Pancreas (tissue), 10 donors: ENCODE results near the gene ACOT7. TPM values are rescaled to one million over a fixed set of nuclear protein-coding genes. Genes with fewer than 3 reads are reported as not detected.

Experiments
- ATAC-seq, 4 donors: fragments of 200-7000 bp; cut with Tn5 transposase; one replicate each; pipeline versions ENCODE4 v1.8.0 to v1.9.1; 2020; ENCODE audit warnings: mild to moderate bottlenecking in 4 of 4, moderate library complexity in 4 of 4
- DNase-seq, 6 donors: peaks; one replicate each; pipeline ENCODE4 v3.0.0-alpha.2; 2020
- FAIRE-seq: peaks from 2 replicates; lab custom pipeline; 2012; peaks lifted over from hg19 to GRCh38; lab: Jason Lieb, UNC
- H3K27ac ChIP-seq, 4 donors: fragments of 200-600 bp; sonication (generic); 1 replicate in 3 of 4; 2 replicates in 1 of 4; pipeline versions ENCODE4 v1.5.0 to v1.8.0; 2020
- H3K27me3 ChIP-seq, 4 donors: fragments of 200-600 bp; one replicate each; pipeline ENCODE4 v1.8.0; 2021
- H3K36me3 ChIP-seq, 3 donors: fragments of 200-600 bp; sonication (generic) in 1 of 3; one replicate each; pipeline versions ENCODE4 v1.5.0 to v1.8.0; 2020 to 2021
- H3K4me1 ChIP-seq, 3 donors: fragments of 200-600 bp; one replicate each; pipeline ENCODE4 v1.8.0; 2021
- H3K4me3 ChIP-seq, 4 donors: fragments of 200-600 bp; sonication (generic) in 2 of 4; one replicate each; pipeline versions ENCODE4 v1.5.0 to v1.8.0; 2020 to 2021
- H3K9me3 ChIP-seq, 4 donors: fragments of 200-600 bp; one replicate each; pipeline ENCODE4 v1.8.0; 2021
- WGBS, 2 donors: extraction: QIAGEN DNeasy Blood & Tissue Kit; methylation state at CpG; one replicate each; pipeline ENCODE4 v1.1.7; 2013; 5-methylcytosine and 5-hydroxymethylcytosine counted together
- intact Hi-C, 3 donors: fragments of 100-400 bp; cut with DNase I; formaldehyde crosslinking; loops; one replicate each; pipeline versions ENCODE4 v1.11.1 to v1.14.2; 2022
- polyA plus RNA-seq, 2 donors: library from polyadenylated mRNA; stranded (reverse); fragments of 200-250 nt; gene quantifications; one replicate each; pipeline ENCODE4 v1.2.3, GENCODE V29; 2013
- total RNA-seq, 6 donors: library from RNA; stranded (reverse); fragmentation: NEBNext Ultra II Directional in 4 of 6; extraction: Animal tissue kit (Norgen Biotek cat#: 25700) in 4 of 6; gene quantifications; one replicate each; pipeline versions ENCODE4 v1.2.1 to v1.2.4, GENCODE V29; 2021 to 2023
- TF ChIP-seq, protein P1 (sequence below), 4 donors: fragments of 200-600 bp; sonication (generic) in 3 of 4; IDR thresholded peaks; one replicate each; pipeline versions ENCODE4 v1.5.0 to v1.8.0; 2021; ENCODE audit warnings: antibody characterized with exemption in 4 of 4
- donor health status: healthy with polysubstance abuse.
- donor health status: DM: no; HTN: no; CAD: no; lungs with moderate emphysema.
- donor health status: DM: no; HTN: no; CAD: no.
- donor health status: control.
- donor health status: control.
- donor health status: Bipolar disorder and iron deficiency.
- donor health status: DM: yes; HTN: yes; CAD: no.
- donor health status: DM: no; HTN: no; CAD: no.
- donor health status: DM: no; HTN: no; CAD: no.
- donor health status: DM: yes; HTN: yes; CAD: no.

ACOT7 gene
- total and polyA plus RNA-seq, 8 donors = 3.1 to 7.6 (median 5.2) TPM

DNA sequence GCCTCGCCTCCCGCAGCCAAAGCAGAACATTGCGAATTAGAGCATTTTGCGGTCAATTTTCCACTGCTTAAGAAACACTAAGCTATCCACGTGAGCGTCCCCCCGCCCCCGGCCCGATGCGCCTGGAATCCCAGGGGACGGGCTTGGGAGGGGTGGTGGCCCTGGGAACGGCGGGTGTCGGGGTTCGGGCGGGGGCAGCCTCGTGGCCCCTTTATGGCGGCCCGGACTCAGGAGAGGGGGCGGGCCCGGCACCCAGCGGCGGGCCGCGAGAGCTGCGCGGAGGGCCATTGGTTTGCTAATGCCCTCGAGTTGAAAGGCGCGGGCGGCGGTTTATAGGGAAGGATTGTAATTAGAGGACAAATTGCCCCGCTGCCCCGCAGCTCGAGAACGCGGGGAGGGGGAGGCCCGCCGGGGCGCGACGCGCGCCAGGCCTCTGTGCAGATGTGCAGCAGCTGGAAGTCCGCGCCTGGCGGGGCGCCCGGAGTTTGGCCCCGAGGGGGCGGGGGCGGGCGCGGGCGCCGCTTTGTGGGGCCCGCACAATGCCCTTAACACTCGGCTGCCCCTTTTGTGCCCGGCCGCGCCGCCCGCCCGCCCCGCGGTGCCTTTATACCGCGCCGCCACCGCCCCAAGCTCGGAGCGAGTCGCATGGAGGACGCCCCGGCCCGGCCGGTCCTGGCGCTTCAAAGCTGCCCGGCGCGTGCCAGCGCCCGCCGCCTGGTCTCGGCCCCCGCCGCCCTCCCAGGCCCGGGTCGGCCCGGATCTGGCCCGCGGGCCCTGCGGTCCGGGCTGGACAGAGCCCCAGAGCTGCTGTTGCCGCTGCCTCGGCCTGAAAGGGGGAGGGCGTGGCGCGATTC, 151.5 kb downstream of the ACOT7 start:
- Histone ChIP-seq H3K4me3 (peak overlapping the region in 2 of 4 donors; percentile 4 to 24), H3K27me3 (peaks cover 0 to 47% (median 10%) of the 10 kb centered on the region in 4 donors), H3K9me3 (no peaks in the 10 kb centered on the region), H3K36me3 (no peaks in the 10 kb centered on the region), H3K27ac (no peak overlapping the region), H3K4me1 (peaks cover 0 to 10% (median 0%) of the 10 kb centered on the region in 3 donors)
- intact Hi-C loops = loop anchor here in 2 of 3 donors (10.0 kb wide), 2 partner anchors 103 to 187 kb away; no protein-coding TSS in a partner anchor
- ATAC-seq (no peak), DNase-seq (peak in 1 of 6 donors; percentile 69), FAIRE-seq (no peak)
- TF ChIP-seq, protein P1, sequence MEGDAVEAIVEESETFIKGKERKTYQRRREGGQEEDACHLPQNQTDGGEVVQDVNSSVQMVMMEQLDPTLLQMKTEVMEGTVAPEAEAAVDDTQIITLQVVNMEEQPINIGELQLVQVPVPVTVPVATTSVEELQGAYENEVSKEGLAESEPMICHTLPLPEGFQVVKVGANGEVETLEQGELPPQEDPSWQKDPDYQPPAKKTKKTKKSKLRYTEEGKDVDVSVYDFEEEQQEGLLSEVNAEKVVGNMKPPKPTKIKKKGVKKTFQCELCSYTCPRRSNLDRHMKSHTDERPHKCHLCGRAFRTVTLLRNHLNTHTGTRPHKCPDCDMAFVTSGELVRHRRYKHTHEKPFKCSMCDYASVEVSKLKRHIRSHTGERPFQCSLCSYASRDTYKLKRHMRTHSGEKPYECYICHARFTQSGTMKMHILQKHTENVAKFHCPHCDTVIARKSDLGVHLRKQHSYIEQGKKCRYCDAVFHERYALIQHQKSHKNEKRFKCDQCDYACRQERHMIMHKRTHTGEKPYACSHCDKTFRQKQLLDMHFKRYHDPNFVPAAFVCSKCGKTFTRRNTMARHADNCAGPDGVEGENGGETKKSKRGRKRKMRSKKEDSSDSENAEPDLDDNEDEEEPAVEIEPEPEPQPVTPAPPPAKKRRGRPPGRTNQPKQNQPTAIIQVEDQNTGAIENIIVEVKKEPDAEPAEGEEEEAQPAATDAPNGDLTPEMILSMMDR (IDR thresholded peaks at IDR 0.05) = no peak
- 1 to 2% methylated on average over 85 to 99 of the region's 99 CpGs for WGBS, 2 donors

DNA sequence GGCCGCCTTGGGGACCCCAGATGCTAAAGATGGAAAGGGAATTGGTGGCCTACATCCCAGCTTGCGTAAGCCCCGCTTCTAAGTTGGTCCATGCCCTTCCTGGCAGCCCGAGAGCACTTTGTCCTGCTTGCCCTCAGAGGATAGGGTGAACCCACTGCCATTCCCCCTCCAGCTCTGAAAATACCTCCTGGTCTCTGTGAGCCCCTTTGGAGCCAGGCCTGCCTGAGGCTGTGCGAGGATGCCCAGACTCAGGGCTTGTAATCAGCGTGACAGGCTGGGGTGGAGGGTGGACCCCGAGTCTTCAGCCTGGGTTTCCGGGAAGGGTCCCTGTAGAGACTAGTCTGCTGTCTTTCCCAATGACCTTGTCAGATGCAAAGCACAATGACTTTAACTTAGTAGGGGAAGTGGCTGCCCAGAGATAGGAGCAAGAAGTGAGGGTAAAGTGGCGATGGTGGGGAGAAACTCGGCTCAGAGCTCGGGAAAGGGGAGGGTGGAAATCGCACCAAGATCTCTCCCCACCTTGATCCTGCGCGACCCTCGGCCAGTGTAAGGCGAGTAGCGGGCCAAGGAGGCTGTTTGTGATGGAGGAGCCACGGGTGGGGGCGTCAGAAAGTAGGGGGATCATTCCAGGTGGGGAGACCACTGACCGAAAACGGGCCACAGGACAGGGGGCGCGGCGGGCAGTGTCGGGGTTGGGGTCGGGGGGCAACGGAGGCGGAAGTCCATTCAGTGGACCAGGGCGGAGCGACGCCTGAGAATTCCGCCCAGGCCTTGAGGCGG, 152.3 kb downstream of the ACOT7 start:
- Histone ChIP-seq H3K9me3 (no peaks in the 10 kb centered on the region), H3K4me1 (peaks cover 0 to 10% (median 0%) of the 10 kb centered on the region in 3 donors), H3K4me3 (no peak overlapping the region), H3K27ac (no peak overlapping the region), H3K27me3 (peaks cover 0 to 44% (median 10%) of the 10 kb centered on the region in 4 donors), H3K36me3 (no peaks in the 10 kb centered on the region)
- FAIRE-seq (no peak), ATAC-seq (no peak), DNase-seq (peak in 1 of 6 donors; percentile 51)
- intact Hi-C loops = loop anchor here in 2 of 3 donors (10.0 kb wide), 2 partner anchors 104 to 186 kb away; no protein-coding TSS in a partner anchor
- TF ChIP-seq, protein P1 (IDR thresholded peaks at IDR 0.05) = no peak
- 25 to 34% methylated on average over 26 to 33 of the region's 33 CpGs for WGBS, 2 donors

DNA sequence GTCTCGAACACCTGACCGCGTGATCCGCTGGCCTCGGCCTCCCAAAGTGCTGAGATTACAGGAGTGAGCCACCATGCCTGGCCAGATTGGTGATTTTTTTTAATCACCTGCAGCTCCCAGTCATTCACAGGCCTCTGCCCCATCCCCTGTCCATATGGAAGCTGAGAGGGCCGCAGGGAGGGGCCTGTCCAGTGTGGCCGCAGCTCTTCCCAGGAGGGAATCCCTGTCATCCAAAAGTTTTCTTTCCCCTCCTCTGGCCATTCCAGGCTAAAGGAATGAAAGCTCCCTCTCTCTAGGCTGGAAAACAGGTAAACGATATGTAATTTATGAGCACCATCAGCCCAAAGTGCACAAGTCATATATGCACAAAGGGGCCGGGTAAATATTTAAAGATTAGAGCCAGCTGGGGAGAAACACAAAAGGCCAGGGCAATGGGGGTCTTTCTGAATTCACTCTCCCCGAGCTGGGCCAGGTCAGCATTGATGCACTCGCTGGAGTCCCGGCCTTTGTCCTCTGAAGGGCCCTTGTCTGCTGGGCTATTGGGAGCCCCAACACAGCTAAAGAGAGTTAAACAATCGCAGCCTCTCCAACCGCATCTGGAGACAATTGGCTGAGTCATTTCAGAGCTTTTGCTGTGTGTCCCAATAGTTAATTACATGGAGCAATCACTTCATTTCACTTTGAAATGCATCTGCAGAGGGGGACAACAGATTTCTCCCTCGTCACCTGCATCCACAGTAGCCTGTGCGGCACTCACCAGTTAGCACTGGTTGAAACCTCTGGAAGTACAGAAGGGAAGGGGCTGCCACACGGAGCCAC, 153.4 kb downstream of the ACOT7 start:
- H3K27me3 ChIP-seq = peaks cover 0 to 34% (median 8%) of the 10 kb centered on the region in 4 donors
- TF ChIP-seq, protein P1 (IDR thresholded peaks at IDR 0.05) = no peak
- FAIRE-seq (no peak), DNase-seq (no peak), ATAC-seq (no peak)
- no peak overlapping the region for H3K4me3 ChIP-seq
- peaks cover 0 to 10% (median 0%) of the 10 kb centered on the region in 3 donors for H3K4me1 ChIP-seq
- intact Hi-C loops = loop anchor here in 2 of 3 donors (10.0 kb wide), 2 partner anchors 105 to 185 kb away; no protein-coding TSS in a partner anchor
- H3K27ac ChIP-seq = no peak overlapping the region
- 72 to 83% methylated on average over 17 of the region's 17 CpGs for WGBS, 2 donors
- H3K9me3 ChIP-seq = no peaks in the 10 kb centered on the region
- H3K36me3 ChIP-seq = no peaks in the 10 kb centered on the region

DNA sequence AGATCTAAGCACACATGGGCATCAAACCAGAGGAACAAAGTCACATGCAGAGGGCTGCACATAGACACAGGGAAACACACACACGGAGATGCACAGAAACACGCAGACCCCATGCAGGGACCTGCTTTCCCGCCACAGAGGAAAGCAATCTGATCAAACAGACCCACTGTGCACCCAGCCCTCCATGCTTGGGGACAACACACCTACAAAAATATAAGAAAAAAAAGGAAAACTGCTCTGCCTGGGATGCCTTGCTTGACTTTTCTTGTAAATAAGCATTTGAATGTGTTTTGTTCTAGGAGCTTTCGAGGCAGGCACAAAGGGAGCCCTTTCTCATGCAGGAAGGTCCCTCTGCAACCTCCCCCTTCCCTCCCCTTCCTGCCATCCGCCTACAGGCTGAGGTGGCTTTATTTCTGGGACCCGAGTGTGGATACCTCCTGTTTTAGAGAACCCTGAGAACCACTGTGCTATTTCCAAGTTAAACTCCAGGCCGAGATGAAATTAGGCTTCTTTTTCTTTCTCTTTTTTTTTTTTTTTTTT, 154.3 kb downstream of the ACOT7 start:
- 46 to 50% methylated on average over 7 of the region's 7 CpGs for WGBS, 2 donors
- no peak overlapping the region for H3K27ac ChIP-seq
- TF ChIP-seq, protein P1 (IDR thresholded peaks at IDR 0.05) = no peak
- no peak overlapping the region for H3K4me3 ChIP-seq
- H3K36me3 ChIP-seq = no peaks in the 10 kb centered on the region
- FAIRE-seq = no peak
- H3K9me3 ChIP-seq = no peaks in the 10 kb centered on the region
- no peak for DNase-seq
- ATAC-seq = no peak
- intact Hi-C loops = no loop called here
- H3K4me1 ChIP-seq = peaks cover 0 to 17% (median 8%) of the 10 kb centered on the region in 3 donors
- peaks cover 0 to 30% (median 8%) of the 10 kb centered on the region in 4 donors for H3K27me3 ChIP-seq
